NT2/D1 (cell line): ENCODE results near the gene TMCC2.

Experiments used
- SUZ12 ChIP-seq: IDR thresholded peaks from 2 replicates; pipeline ENCODE4 v1.6.1; 2011; ENCODE audit not compliant: insufficient read length, insufficient read depth; ENCODE audit errors: extremely low read depth
- YY1 ChIP-seq: IDR thresholded peaks from 2 replicates; pipeline ENCODE4 v1.6.1; 2011; ENCODE audit not compliant: insufficient read length, insufficient read depth
- ZNF274 ChIP-seq: IDR thresholded peaks from 2 replicates; pipeline ENCODE4 v1.6.1; 2011; ENCODE audit warnings: mild to moderate bottlenecking, low read depth, low read length

DNA sequence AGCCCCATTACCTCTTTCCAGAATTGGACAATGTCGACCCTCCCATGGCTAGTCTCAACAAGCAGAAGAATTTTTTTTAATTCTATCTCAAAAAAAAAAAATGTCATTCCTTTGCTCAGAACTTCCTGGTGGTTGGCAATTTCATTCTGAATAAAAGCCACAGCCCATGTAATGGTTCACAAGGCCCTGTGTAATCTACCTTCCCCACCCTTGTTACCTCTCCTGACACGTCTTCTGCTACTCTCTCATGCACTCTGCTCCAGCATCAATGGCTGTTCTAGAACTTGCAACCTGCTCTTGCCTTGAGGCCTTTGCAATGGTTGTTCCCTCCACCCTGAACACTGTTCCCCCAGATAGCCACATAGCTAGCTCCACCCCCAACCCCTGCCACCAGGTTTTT is 68.4 kb downstream of the TMCC2 start:
- TF ChIP-seq ZNF274 (no peak), YY1 (no peak), SUZ12 (no peak)
